HepG2 (cell line): ENCODE measurements around the gene CAPN8. TPM values are rescaled to one million over a fixed set of nuclear protein-coding genes. Genes with fewer than 3 reads are reported as not detected.

Experiments used
- ATAC-seq: fragments of 200-7000 bp; cut with Tn5 transposase; 3 replicates; pipeline ENCODE4 v1.9.1; 2020; ENCODE audit warnings: mild to moderate bottlenecking, moderate library complexity
- Bru-seq: library from RNA; stranded (reverse); fragments of 400-500 nt; gene quantifications from one replicate; lab custom pipeline; 2021; lab: Mats Ljungman, UMichigan
- BruChase-seq, 2 experiments: library from RNA; stranded (reverse); fragments of 400-500 nt; gene quantifications; one replicate each; lab custom pipeline; 2021; lab: Mats Ljungman, UMichigan
- BruUV-seq: library from RNA; stranded (reverse); fragments of 400-500 nt; replicated peaks from 2 replicates; lab custom pipeline; 2021; lab: Mats Ljungman, UMichigan
- CTCF ChIA-PET: fragments of 300-600 bp; formaldehyde crosslinking; extraction: SDS; loops from one replicate; lab custom pipeline; 2021; ENCODE audit warnings: low total read pairs, inconsistent platforms, low intra/inter-chr PET ratio; lab: Yijun Ruan, JAX
- POLR2A ChIA-PET: fragments of 350-600 bp; sonication (Branson Sonifier 250); formaldehyde crosslinking; loops from one replicate; lab custom pipeline; 2020; ENCODE audit warnings: antibody characterized with exemption, inconsistent platforms; lab: Yijun Ruan, JAX
- DNase-seq: peaks from one replicate; pipeline ENCODE4 v3.0.0-alpha.2; 2015; ENCODE audit warnings: low spot score
- FAIRE-seq: peaks from 3 replicates; lab custom pipeline; 2011; peaks lifted over from hg19 to GRCh38; lab: Jason Lieb, UNC
- H2AFZ ChIP-seq: one replicate; pipeline ENCODE4 v1.6.1; 2011; ENCODE audit warnings: low read length, inconsistent platforms
- H3K27ac ChIP-seq: fragments of 300-600 bp; 3 replicates; pipeline ENCODE4 v1.8.0; 2011; ENCODE audit warnings: mixed run types, mild to moderate bottlenecking, mixed read lengths, low read length, inconsistent platforms; ENCODE audit not compliant: insufficient read depth; ENCODE audit errors: extremely low read length
- H3K27me3 ChIP-seq, 2 experiments: fragments of 200-600 bp in 1 of 2; 2 replicates in 1 of 2; 3 replicates in 1 of 2; pipeline versions ENCODE4 v1.6.0 to v1.8.0; 2011; ENCODE audit warnings: low read length in 2 of 2, mild to moderate bottlenecking in 2 of 2, moderate library complexity in 2 of 2, inconsistent platforms in 1 of 2; ENCODE audit not compliant: insufficient read depth in 2 of 2, control insufficient read depth in 1 of 2
- H3K36me3 ChIP-seq, 2 experiments: fragments of 200-600 bp in 1 of 2; replicated peaks in 1 of 2; 2 replicates in 1 of 2; 3 replicates in 1 of 2; pipeline versions ENCODE4 v1.5.1 to v1.8.0; 2011; ENCODE audit warnings: low read length in 2 of 2, inconsistent platforms in 1 of 2; ENCODE audit not compliant: insufficient read depth in 2 of 2, control insufficient read depth in 1 of 2
- H3K4me1 ChIP-seq: 2 replicates; pipeline ENCODE4 v1.5.1; 2012; ENCODE audit warnings: low read length, inconsistent platforms; ENCODE audit not compliant: insufficient read depth
- H3K4me2 ChIP-seq: 2 replicates; pipeline ENCODE4 v1.6.0; 2011; ENCODE audit warnings: low read depth, low read length, inconsistent platforms
- H3K4me3 ChIP-seq, 3 experiments: fragments of 200-600 bp in 1 of 3; sonication (generic), shearing (Covaris generic) in 1 of 3; replicated peaks in 1 of 3; 2 replicates each; pipeline ENCODE4 v1.5.1; 2011 to 2016; ENCODE audit warnings: low read length in 3 of 3, inconsistent platforms in 2 of 3, low read depth in 2 of 3, mild to moderate bottlenecking in 2 of 3, control low read depth in 1 of 3, mixed read lengths in 1 of 3; ENCODE audit not compliant: insufficient read depth in 1 of 3
- H3K79me2 ChIP-seq: one replicate; pipeline ENCODE4 v1.6.1; 2011; ENCODE audit warnings: low read length, inconsistent platforms; ENCODE audit not compliant: insufficient read depth
- H3K9ac ChIP-seq: 2 replicates; pipeline ENCODE4 v1.6.0; 2011; ENCODE audit warnings: mild to moderate bottlenecking, low read depth, low read length, inconsistent platforms; ENCODE audit not compliant: insufficient read depth
- H3K9me3 ChIP-seq: 2 replicates; pipeline ENCODE4 v1.5.1; 2012; ENCODE audit warnings: mild to moderate bottlenecking, low read length
- H4K20me1 ChIP-seq: 2 replicates; pipeline ENCODE4 v1.6.0; 2011; ENCODE audit warnings: inconsistent platforms, mild to moderate bottlenecking, low read length, moderate library complexity; ENCODE audit not compliant: insufficient read depth
- FOSL2 ChIP-seq: sonication (generic); formaldehyde crosslinking; IDR thresholded peaks from 2 replicates; pipeline ENCODE4 v1.4.0; 2020; ENCODE audit warnings: missing genetic modification reagents
- FOXK1 ChIP-seq: sonication (generic); formaldehyde crosslinking; IDR thresholded peaks from 2 replicates; pipeline ENCODE4 v1.4.0; 2020; ENCODE audit warnings: low read depth, missing genetic modification reagents, borderline replicate concordance
- JUN ChIP-seq: sonication (generic); formaldehyde crosslinking; IDR thresholded peaks from 2 replicates; pipeline ENCODE4 v1.4.0; 2020; ENCODE audit warnings: mild to moderate bottlenecking, missing genetic modification reagents
- NFIB ChIP-seq: sonication (generic); formaldehyde crosslinking; IDR thresholded peaks from 2 replicates; pipeline ENCODE4 v1.9.0; 2021; ENCODE audit warnings: missing genetic modification reagents, mild to moderate bottlenecking, borderline replicate concordance
- NPAS2 ChIP-seq: sonication (generic); formaldehyde crosslinking; IDR thresholded peaks from 2 replicates; pipeline ENCODE4 v1.8.0; 2022; ENCODE audit warnings: mild to moderate bottlenecking, missing genetic modification reagents, borderline replicate concordance
- ZNF878 ChIP-seq: sonication (generic); formaldehyde crosslinking; IDR thresholded peaks from 2 replicates; pipeline ENCODE4 v1.8.1; 2023; ENCODE audit warnings: mild to moderate bottlenecking, missing genetic modification reagents, moderate library complexity
- WGBS: methylation state at CpG from one replicate; pipeline ENCODE4 v1.1.6; 2017; ENCODE audit warnings: low lambda C conversion rate; 5-methylcytosine and 5-hydroxymethylcytosine counted together
- in situ Hi-C: cut with HindIII; loops from 2 replicates; pipeline ENCODE4 v1.10.0; 2017; ENCODE audit warnings: low pct_unique_long_range_greater_than_20kb; ENCODE audit not compliant: extremely low pct_ligation_motif_present
- intact Hi-C: fragments of 100-400 bp; cut with micrococcal nuclease; formaldehyde crosslinking; loops from one replicate; pipeline ENCODE4 v1.10.0; 2022; ENCODE audit not compliant: unreplicated experiment
- long read RNA-seq, 2 experiments: library from RNA in 1 of 2; library from polyadenylated mRNA in 1 of 2; stranded (forward) in 1 of 2; unstranded in 1 of 2; transcript quantifications; one replicate each; pipeline ENCODE4 v2.0.0, GENCODE V29; 2019 to 2022
- polyA minus RNA-seq, 3 experiments: library from RNA; depleted of rRNA, polyadenylated mRNA; stranded (reverse); fragments of >200 nt; gene quantifications; 2 replicates each; pipeline ENCODE4 v1.2.3, GENCODE V29; 2011; ENCODE audit warnings: low replicate concordance in 1 of 3
- polyA plus RNA-seq, 8 experiments: library from polyadenylated mRNA; depleted of rRNA in 3 of 8; stranded (reverse) in 7 of 8; unstranded in 1 of 8; fragments of >200 nt; fragmentation: Illumina TruSeq in 4 of 8; extraction: Trizol in 4 of 8; gene quantifications; 2 replicates each; pipeline versions ENCODE4 v1.2.1 to v1.2.3, GENCODE V29; 2011 to 2016; ENCODE audit warnings: low read depth in 4 of 8, missing spikeins in 1 of 8, mixed read lengths in 1 of 8; ENCODE audit not compliant: insufficient read depth in 1 of 8
- total RNA-seq, 5 experiments: library from RNA; depleted of rRNA; stranded (reverse); fragments of >200 nt; fragmentation: Illumina TruSeq; extraction: Trizol; gene quantifications; 2 replicates each; pipeline ENCODE4 v1.2.3, GENCODE V29; 2016; ENCODE audit warnings: low read depth in 1 of 5
- TF ChIP-seq, protein P1 (sequence below): IDR thresholded peaks from 2 replicates; pipeline ENCODE4 v1.6.1; 2016; ENCODE audit warnings: low read depth

Gene CAPN8
- total RNA-seq (2016; rRNA removed; fragmentation: Illumina TruSeq; extraction: Trizol) (0.20 TPM in 1 of 2 replicates, not detected in the other), polyA plus RNA-seq (2011; rRNA removed) (0.25 TPM in 2 replicates), polyA minus RNA-seq (2011; rRNA and poly(A)+ RNA removed; ENCODE audit: low replicate concordance) (0.58 TPM in 1 of 2 replicates, not detected in the other), Bru-seq, nascent RNA (percentile 18 among the genes with signal in this experiment), BruChase-seq, experiment 1, labeled RNA remaining after a 6-hour chase (percentile 27 among the genes with signal in this experiment), BruChase-seq, experiment 2, labeled RNA remaining after a 2-hour chase (percentile 20 among the genes with signal in this experiment)
- not detected in 2 replicates for total RNA-seq (2016; cell fraction: cytosol; rRNA removed; fragmentation: Illumina TruSeq; extraction: Trizol; ENCODE audit: low read depth)
- total RNA-seq (2016; cell fraction: insoluble cytoplasmic fraction; rRNA removed; fragmentation: Illumina TruSeq; extraction: Trizol): 0.11 TPM in 1 of 2 replicates, not detected in the other
- not detected in 2 replicates for total RNA-seq (2016; cell fraction: membrane; rRNA removed; fragmentation: Illumina TruSeq; extraction: Trizol)
- 0.31 TPM in 1 of 2 replicates, not detected in the other for total RNA-seq (2016; cell fraction: nucleus; rRNA removed; fragmentation: Illumina TruSeq; extraction: Trizol)
- 0.05 TPM in 1 of 2 replicates, not detected in the other for polyA plus RNA-seq (2011; cell fraction: cytosol; rRNA removed)
- 1.1 and 2.0 TPM in 2 replicates for polyA plus RNA-seq (2011; cell fraction: nucleus; rRNA removed)
- 0.47 and 0.49 TPM in 2 replicates for polyA plus RNA-seq (2012)
- not detected in 2 replicates for polyA plus RNA-seq (2016; cell fraction: cytosol; fragmentation: Illumina TruSeq; extraction: Trizol; ENCODE audit: low read depth)
- polyA plus RNA-seq (2016; cell fraction: insoluble cytoplasmic fraction; fragmentation: Illumina TruSeq; extraction: Trizol; ENCODE audit: low read depth): not detected in 2 replicates
- not detected in 2 replicates for polyA plus RNA-seq (2016; cell fraction: membrane; fragmentation: Illumina TruSeq; extraction: Trizol; ENCODE audit: low read depth)
- 1.4 TPM in 1 of 2 replicates, not detected in the other for polyA plus RNA-seq (2016; cell fraction: nucleus; fragmentation: Illumina TruSeq; extraction: Trizol; ENCODE audit: insufficient read depth, low read depth)
- polyA minus RNA-seq (2011; cell fraction: cytosol; rRNA and poly(A)+ RNA removed): not detected in 2 replicates
- 0.87 and 1.0 TPM in 2 replicates for polyA minus RNA-seq (2011; cell fraction: nucleus; rRNA and poly(A)+ RNA removed)
- long read RNA-seq, experiment 1: 0 reads
- long read RNA-seq, experiment 2: 0 reads

DNA sequence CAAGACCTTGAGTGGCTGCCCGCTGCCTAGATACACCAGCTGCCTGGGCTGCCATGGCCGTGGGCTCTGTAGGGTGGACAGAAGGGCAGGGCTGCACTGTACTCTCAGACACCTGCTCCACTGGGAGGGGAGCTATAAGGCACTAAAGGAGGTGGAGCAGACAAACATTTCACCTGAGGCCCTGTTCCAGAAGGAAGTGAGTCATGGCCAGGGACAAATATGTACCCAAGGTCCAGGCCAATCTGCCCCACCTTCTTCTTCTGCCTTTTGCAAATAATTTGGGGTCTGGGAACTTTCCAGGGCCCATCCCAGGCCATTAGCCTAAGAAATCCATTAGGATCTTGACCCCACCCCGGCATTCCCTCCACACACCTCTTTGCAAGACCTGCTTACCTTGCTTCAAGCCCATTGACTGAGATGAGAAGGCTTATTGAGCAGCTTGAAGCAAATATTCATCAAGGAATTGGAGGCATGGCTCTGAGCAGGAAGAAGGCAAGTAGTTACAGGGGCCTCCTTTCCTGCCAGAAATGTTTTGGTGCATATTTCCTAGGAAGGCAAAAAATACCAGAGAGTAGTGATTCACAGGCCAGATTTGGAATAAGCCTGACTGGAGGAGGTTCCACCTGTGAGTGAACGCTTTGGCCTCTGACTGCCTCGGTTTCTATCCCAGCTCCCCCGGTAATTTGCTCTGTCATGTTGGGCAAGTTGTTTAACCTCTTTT lies at the start of gene CAPN8:
Gene CAPN8, minus strand, starts transcription at position 110 of the 721 bp plus-strand sequence. Its CDS starts 55 bp downstream, at position 55.
- peaks cover 9% of the 10 kb centered on the region for H3K4me1 ChIP-seq
- peaks cover 0 to 12% of the 10 kb centered on the region in 2 experiments; a peak in 1 of 5 replicates for H3K27me3 ChIP-seq
- FAIRE-seq (no peak), ATAC-seq (no peak), DNase-seq (no peak)
- H3K36me3 ChIP-seq: no peaks in the 10 kb centered on the region
- intact Hi-C loops: no loop called here
- no peak within 1 kb of the TSS for H3K4me2 ChIP-seq
- H3K27ac ChIP-seq: no peak within 1 kb of the TSS
- ChIA-PET CTCF (no interaction called here), POLR2A (no interaction called here)
- H3K4me3 ChIP-seq: no peak within 1 kb of the TSS
- in situ Hi-C loops: no loop called here
- BruUV-seq: no TSS peak
- H3K9ac ChIP-seq: no peak within 1 kb of the TSS
- H3K9me3 ChIP-seq: no peaks in the 10 kb centered on the region
- H2AFZ ChIP-seq: no peak within 1 kb of the TSS
- WGBS: 13% methylated on average over 4 of the region's 6 CpGs
- TF ChIP-seq NPAS2 (CRISPR knock-in tag) (no peak), JUN (CRISPR knock-in tag) (no peak), NFIB (CRISPR knock-in tag) (no peak), FOSL2 (CRISPR knock-in tag) (peak; percentile 71), ZNF878 (CRISPR knock-in tag) (no peak), FOXK1 (no peak)
- TF ChIP-seq, protein P1, sequence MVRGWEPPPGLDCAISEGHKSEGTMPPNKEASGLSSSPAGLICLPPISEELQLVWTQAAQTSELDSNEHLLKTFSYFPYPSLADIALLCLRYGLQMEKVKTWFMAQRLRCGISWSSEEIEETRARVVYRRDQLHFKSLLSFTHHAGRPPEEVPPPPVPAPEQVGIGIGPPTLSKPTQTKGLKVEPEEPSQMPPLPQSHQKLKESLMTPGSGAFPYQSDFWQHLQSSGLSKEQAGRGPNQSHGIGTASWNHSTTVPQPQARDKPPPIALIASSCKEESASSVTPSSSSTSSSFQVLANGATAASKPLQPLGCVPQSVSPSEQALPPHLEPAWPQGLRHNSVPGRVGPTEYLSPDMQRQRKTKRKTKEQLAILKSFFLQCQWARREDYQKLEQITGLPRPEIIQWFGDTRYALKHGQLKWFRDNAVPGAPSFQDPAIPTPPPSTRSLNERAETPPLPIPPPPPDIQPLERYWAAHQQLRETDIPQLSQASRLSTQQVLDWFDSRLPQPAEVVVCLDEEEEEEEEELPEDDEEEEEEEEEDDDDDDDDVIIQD (CRISPR knock-in tag): no peak
- TF ChIP-seq, all 625 proteins: peak for 1
- Histone ChIP-seq H4K20me1 (no peaks in the 10 kb centered on the region), H3K79me2 (no peaks in the 10 kb centered on the region)
